ENCODE results near the gene SRGAP2B.
"Not testable (repeated sequence)": the region's sequence is repeated elsewhere in the genome, so short reads cannot be mapped to it uniquely, and the experiment has no call there.

DNA sequence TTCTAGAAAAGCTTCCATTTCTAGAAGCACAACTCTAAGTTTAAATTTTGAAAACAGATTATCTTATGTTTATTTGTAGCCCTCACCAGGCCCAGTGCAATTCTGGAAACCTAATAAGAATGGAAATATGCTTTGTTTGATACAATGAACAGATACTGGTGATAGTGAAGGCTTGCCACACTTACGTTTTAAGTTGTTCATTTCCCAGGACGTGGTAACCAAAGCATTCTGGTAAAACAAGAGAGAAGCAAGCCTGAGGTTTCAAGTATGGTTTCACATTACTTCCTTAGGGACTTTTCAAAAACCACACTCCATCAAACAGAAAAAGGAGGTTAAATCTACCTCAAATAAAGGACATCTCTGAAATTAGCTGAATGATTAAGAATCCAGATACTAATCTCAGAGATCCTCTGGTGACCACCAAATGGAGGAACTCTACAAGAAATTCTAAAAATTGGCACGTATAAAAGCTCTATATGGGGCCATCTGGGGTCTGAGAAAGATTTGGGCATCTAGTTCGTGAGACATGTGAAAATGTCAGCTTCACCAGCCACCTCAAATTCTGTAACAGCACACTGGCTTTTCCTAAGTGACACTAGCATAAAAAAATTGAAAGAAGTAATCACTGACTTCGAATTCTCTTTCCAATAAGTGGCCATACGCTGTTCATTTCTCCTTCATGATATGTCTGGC lies 164.9 kb downstream of the SRGAP2B start:
- not testable (repeated sequence) for TF ChIP-seq EP300, POLR2A, POLR2AphosphoS5 (IDR thresholded peaks at IDR 0.05)
- TF ChIP-seq, protein P1, sequence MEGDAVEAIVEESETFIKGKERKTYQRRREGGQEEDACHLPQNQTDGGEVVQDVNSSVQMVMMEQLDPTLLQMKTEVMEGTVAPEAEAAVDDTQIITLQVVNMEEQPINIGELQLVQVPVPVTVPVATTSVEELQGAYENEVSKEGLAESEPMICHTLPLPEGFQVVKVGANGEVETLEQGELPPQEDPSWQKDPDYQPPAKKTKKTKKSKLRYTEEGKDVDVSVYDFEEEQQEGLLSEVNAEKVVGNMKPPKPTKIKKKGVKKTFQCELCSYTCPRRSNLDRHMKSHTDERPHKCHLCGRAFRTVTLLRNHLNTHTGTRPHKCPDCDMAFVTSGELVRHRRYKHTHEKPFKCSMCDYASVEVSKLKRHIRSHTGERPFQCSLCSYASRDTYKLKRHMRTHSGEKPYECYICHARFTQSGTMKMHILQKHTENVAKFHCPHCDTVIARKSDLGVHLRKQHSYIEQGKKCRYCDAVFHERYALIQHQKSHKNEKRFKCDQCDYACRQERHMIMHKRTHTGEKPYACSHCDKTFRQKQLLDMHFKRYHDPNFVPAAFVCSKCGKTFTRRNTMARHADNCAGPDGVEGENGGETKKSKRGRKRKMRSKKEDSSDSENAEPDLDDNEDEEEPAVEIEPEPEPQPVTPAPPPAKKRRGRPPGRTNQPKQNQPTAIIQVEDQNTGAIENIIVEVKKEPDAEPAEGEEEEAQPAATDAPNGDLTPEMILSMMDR (IDR thresholded peaks at IDR 0.05), result not testable (repeated sequence)
